ENCODE measurements around the gene ITGB1BP1.

Gene ITGB1BP1

DNA sequence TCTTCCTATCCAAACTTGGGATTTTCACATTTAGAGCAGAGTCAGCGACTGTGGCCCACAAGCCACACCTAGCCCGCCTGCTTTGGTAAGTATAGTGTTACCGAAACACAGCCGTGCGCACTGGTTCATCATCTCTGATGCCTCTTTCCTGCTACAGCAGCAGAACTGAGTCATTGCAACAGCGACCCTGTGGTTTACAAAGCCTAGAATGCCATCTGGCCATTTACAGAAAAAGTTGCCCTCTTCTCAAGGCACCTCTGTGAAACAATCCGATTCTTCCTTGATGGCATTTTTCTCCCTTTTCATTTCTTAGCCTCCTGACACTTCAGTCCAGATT lies 40.3 kb upstream of the ITGB1BP1 start:
- no peak overlapping the region for H3K4me3 ChIP-seq (ENCODE audit: low read depth, low read length)
- TF ChIP-seq, protein P1, sequence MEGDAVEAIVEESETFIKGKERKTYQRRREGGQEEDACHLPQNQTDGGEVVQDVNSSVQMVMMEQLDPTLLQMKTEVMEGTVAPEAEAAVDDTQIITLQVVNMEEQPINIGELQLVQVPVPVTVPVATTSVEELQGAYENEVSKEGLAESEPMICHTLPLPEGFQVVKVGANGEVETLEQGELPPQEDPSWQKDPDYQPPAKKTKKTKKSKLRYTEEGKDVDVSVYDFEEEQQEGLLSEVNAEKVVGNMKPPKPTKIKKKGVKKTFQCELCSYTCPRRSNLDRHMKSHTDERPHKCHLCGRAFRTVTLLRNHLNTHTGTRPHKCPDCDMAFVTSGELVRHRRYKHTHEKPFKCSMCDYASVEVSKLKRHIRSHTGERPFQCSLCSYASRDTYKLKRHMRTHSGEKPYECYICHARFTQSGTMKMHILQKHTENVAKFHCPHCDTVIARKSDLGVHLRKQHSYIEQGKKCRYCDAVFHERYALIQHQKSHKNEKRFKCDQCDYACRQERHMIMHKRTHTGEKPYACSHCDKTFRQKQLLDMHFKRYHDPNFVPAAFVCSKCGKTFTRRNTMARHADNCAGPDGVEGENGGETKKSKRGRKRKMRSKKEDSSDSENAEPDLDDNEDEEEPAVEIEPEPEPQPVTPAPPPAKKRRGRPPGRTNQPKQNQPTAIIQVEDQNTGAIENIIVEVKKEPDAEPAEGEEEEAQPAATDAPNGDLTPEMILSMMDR (IDR thresholded peaks at IDR 0.05; ENCODE audit: low read depth, low read length, missing control alignments), result no peak
- no peak for DNase-seq (ENCODE audit: low read depth)

DNA sequence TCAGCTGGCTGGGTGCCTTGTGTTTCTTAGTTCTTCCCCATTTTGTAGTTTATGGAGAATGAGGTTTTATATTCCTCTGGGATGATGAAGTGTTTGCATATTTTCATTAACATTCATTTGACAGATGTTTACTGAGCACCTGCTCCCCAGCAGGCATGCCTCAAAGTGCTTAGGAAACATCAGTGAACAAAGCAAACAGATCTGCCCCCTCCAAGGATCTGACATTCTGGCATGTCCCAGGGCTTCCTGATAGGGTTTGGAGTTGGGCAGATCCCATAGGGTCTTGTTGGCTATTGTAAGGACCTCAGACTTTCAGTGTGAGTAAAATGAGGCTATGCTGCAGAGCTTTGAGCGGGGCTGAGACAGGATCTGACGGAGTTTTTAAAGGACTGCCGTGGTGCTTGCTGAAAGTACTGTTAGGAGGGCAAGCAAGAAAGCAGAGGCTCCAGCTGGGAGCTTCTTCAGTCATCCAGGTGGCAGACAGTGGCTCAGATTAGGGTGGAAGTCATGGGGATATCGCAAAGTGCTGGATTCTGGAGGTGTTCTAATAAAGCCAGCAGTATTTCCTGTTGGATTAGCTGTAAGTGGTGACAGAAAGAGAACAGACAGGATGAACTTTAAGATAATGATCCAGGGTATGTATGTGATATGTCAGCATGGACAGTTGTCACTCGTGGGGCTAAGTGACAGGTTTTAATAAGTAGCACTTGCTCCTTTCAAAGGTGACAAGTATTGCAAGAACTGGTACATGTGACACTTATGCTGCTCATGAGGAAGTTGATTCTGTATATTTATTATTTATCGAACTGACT lies 39.8 kb upstream of the ITGB1BP1 start:
- H3K4me3 ChIP-seq (ENCODE audit: low read depth, low read length), result no peak overlapping the region
- no peak for DNase-seq (ENCODE audit: low read depth)

DNA sequence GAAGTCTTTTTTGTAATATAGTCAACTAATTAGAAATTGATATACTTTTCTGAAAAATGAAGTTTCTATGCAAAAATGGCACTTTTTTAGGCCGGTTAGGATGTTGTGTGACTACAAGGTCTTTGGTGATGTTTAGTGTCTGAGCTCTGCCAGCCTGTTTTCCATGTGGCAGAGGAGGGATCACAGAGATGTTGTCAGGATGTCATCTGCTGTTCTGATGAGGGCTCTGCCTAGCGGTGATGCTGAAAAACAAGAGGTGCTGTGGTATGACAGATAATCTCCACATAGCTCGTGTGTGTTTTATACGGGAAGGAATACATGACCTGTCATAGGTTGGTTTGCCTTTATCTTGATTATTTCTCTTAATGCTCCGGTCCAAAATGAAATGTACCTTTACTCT lies 39.0 kb upstream of the ITGB1BP1 start:
- DNase-seq (ENCODE audit: low read depth), result no peak
- no peak overlapping the region for H3K4me3 ChIP-seq (ENCODE audit: low read depth, low read length)
- TF ChIP-seq, protein P1 (IDR thresholded peaks at IDR 0.05; ENCODE audit: low read depth, low read length, missing control alignments), result no peak

More for the DNA sequence above, 39.8 kb upstream of the ITGB1BP1 start:
- TF ChIP-seq, protein P1 (IDR thresholded peaks at IDR 0.05; ENCODE audit: low read depth, low read length, missing control alignments), result no peak

DNA sequence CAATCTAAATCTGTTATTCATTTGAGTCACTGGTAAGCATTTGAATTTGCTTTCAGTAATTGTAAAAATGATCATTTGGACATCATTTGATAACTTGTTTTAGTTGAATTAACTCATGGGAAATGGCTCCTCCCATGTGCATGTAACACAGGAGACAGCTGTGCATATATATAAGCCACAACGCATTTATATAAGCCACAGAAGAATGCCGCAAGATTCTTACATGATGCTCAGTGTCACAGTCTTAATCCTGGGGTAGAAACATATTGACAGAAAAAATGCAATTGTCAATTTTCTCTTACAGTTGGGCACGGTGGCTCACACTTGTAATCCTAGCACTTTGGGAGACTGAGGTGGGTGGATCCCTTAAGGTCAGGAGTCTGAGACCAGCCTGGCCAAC lies 37.8 kb upstream of the ITGB1BP1 start:
- no peak for DNase-seq (ENCODE audit: low read depth)
- no peak overlapping the region for H3K4me3 ChIP-seq (ENCODE audit: low read depth, low read length)
- TF ChIP-seq, protein P1 (IDR thresholded peaks at IDR 0.05; ENCODE audit: low read depth, low read length, missing control alignments), result no peak

DNA sequence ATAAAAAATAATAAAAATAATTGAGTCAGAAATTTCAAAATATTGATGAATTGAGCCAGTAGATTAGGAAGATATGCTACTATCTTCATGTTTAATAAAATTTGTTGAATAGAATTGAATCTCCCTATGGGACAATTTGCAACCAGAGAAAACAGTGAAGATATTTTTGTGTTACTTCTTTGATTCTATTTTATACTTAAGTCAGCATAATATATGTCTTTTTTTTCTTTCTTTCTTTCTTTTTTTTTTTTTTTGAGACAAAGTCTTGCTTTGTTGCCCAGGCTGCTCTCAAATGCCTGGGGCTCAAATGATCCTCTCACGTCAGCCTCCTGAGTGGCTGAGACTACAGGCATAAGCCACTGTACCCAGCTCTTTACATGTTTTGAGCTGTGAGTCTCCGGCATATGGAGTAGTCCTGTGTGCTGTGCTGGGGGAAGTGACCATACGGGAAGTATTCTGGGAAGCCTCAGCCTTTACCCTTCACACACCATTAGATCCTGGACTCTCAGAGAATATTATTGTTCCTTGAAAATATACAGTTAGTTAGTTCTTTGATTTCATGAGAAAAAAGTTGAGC lies 37.2 kb upstream of the ITGB1BP1 start:
- TF ChIP-seq, protein P1 (IDR thresholded peaks at IDR 0.05; ENCODE audit: low read depth, low read length, missing control alignments), result no peak
- no peak overlapping the region for H3K4me3 ChIP-seq (ENCODE audit: low read depth, low read length)
- DNase-seq (ENCODE audit: low read depth), result no peak

DNA sequence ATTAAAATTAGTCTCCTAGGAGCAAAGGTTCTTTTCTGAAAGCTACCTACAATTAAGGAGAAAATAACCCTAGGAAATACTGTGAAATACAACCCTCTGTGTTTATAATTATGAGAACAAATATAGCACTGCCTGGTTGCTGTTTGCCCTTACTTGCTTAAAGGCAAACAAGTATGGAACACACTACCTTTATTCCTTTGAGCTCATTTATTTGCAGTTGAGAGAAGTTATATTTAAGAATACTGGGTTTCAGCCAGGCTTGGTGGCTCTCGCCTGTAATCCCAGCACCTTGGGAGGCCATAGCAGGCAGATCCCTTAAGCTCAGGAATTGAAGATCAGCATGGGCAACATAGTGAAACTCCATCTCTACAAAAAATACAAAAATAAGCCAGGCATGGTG lies 27.9 kb upstream of the ITGB1BP1 start:
- H3K4me3 ChIP-seq (ENCODE audit: low read depth, low read length), result no peak overlapping the region
- no peak for DNase-seq (ENCODE audit: low read depth)
- TF ChIP-seq, protein P1 (IDR thresholded peaks at IDR 0.05; ENCODE audit: low read depth, low read length, missing control alignments), result no peak

DNA sequence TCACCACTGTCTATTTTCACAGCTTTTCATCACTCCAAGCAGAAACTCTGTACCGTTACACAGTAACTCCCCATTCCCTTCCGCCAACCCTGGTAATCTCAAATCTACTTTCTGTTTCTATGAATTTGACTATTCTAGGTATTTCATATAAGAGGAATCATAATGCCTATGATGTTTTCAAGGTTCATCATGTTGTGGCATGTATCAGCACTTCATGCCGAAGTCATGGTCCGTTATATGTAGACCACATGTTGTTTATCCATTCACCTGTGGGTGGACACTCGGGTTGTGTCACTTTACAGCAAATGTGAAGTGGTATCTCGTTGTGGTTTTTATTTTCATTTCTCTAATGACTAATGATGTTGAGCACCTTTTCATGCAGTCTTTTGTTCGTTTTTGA lies 21.8 kb upstream of the ITGB1BP1 start:
- no peak overlapping the region for H3K4me3 ChIP-seq (ENCODE audit: low read depth, low read length)
- TF ChIP-seq, protein P1 (IDR thresholded peaks at IDR 0.05; ENCODE audit: low read depth, low read length, missing control alignments), result no peak

More for the DNA sequence above, 21.8 kb upstream of the ITGB1BP1 start:
- no peak for DNase-seq (ENCODE audit: low read depth)

Measured in GM12864 (cell line).